PC-9 (cell line): ENCODE data around the gene RIOK2. TPM values are rescaled to one million over a fixed set of nuclear protein-coding genes. Genes with fewer than 3 reads are reported as not detected.

Experiments used
- BruUV-seq: library from RNA; stranded (reverse); fragments of 400-500 nt; replicated peaks from 2 replicates; lab custom pipeline; 2021; lab: Mats Ljungman, UMichigan
- CTCF ChIA-PET: fragments of 300-600 bp; sonication (Branson Sonifier 250); formaldehyde crosslinking; loops from one replicate; lab custom pipeline; 2022; ENCODE audit warnings: antibody characterized with exemption; lab: Charles Lee
- POLR2A ChIA-PET: fragments of 300-600 bp; sonication (Branson Sonifier 250); formaldehyde crosslinking; loops from one replicate; lab custom pipeline; 2022; ENCODE audit warnings: antibody characterized with exemption; ENCODE audit not compliant: unreplicated experiment; lab: Charles Lee
- DNase-seq, 2 experiments: peaks; one replicate each; pipeline versions ENCODE4 v3.0.0 to v3.0.0-alpha.2; 2015 to 2022; ENCODE audit warnings: mixed read lengths in 1 of 2
- H2AFZ ChIP-seq: fragments of 200-600 bp; sonication (generic); 2 replicates; pipeline ENCODE4 v1.8.1; 2017; ENCODE audit warnings: antibody characterized with exemption
- H3F3A ChIP-seq: fragments of 200-600 bp; sonication (generic); 2 replicates; pipeline ENCODE4 v1.8.1; 2017; ENCODE audit warnings: antibody characterized with exemption, mild to moderate bottlenecking, low read depth; ENCODE audit not compliant: insufficient read depth
- H3K27ac ChIP-seq: fragments of 200-600 bp; sonication (generic); 2 replicates; pipeline ENCODE4 v1.6.1; 2016; ENCODE audit warnings: mixed run types
- H3K27me3 ChIP-seq: fragments of 200-600 bp; sonication (generic); 2 replicates; pipeline ENCODE4 v1.6.1; 2016; ENCODE audit warnings: low read depth, mixed run types; ENCODE audit not compliant: insufficient read depth
- H3K36me3 ChIP-seq: fragments of 200-600 bp; sonication (generic); 2 replicates; pipeline ENCODE4 v1.6.1; 2016; ENCODE audit warnings: low read depth, mixed run types
- H3K4me1 ChIP-seq: fragments of 200-600 bp; sonication (generic); replicated peaks from 2 replicates; pipeline ENCODE4 v1.6.1; 2016; ENCODE audit warnings: mixed run types; ENCODE audit not compliant: insufficient read depth
- H3K4me2 ChIP-seq: fragments of 200-600 bp; sonication (generic); 2 replicates; pipeline ENCODE4 v1.6.1; 2017; ENCODE audit warnings: mixed run types
- H3K4me3 ChIP-seq: fragments of 200-600 bp; sonication (generic); 2 replicates; pipeline ENCODE4 v1.6.1; 2016; ENCODE audit warnings: mixed run types
- H3K79me2 ChIP-seq: fragments of 200-600 bp; sonication (generic); 2 replicates; pipeline ENCODE4 v1.6.1; 2017; ENCODE audit warnings: low read depth, mixed run types
- H3K9me2 ChIP-seq: fragments of 200-600 bp; sonication (generic); 2 replicates; pipeline ENCODE4 v1.8.1; 2017; ENCODE audit warnings: mild to moderate bottlenecking; ENCODE audit not compliant: insufficient read depth
- H3K9me3 ChIP-seq: fragments of 200-600 bp; sonication (generic); 2 replicates; pipeline ENCODE4 v1.8.1; 2016; ENCODE audit warnings: low read depth; ENCODE audit not compliant: insufficient read depth
- H4K20me1 ChIP-seq: fragments of 200-600 bp; sonication (generic); 2 replicates; pipeline ENCODE4 v1.8.1; 2017; ENCODE audit not compliant: insufficient read depth
- CTCF ChIP-seq: fragments of 200-600 bp; sonication (generic); conservative IDR thresholded peaks from 2 replicates; pipeline ENCODE4 v1.6.1; 2017; ENCODE audit warnings: mixed run types, antibody characterized with exemption, mild to moderate bottlenecking, moderate library complexity
- EZH2 ChIP-seq: fragments of 200-600 bp; sonication (generic); IDR thresholded peaks from 2 replicates; pipeline ENCODE4 v1.8.0; 2017; ENCODE audit warnings: antibody characterized with exemption, low read depth
- intact Hi-C: fragments of 100-400 bp; cut with micrococcal nuclease; formaldehyde crosslinking; loops from one replicate; pipeline ENCODE4 v1.10.0; 2022; ENCODE audit not compliant: unreplicated experiment
- total RNA-seq: library from RNA; stranded (reverse); gene quantifications from 2 replicates; pipeline ENCODE4 v1.2.3, GENCODE V29; 2021

RIOK2 gene
- total RNA-seq, 1 experiment from 2014 or later, result 18.4 TPM

- H3K27ac ChIP-seq, result no peak overlapping the region
- no peaks in the 10 kb centered on the region for H3F3A ChIP-seq
- no peaks in the 10 kb centered on the region for H3K36me3 ChIP-seq
- no peak for DNase-seq
- CTCF ChIA-PET, result no interaction called here
- POLR2A ChIA-PET, result no interaction called here
- H3K4me1 ChIP-seq, result no peaks in the 10 kb centered on the region
- H4K20me1 ChIP-seq, result no peaks in the 10 kb centered on the region
- TF ChIP-seq CTCF, result no peak
- no peak for TF ChIP-seq EZH2
- no peaks in the 10 kb centered on the region for H3K27me3 ChIP-seq
- no peak overlapping the region for H2AFZ ChIP-seq
- H3K79me2 ChIP-seq, result no peaks in the 10 kb centered on the region
- no peaks in the 10 kb centered on the region; the same call in 1 of the 2 replicates for H3K9me2 ChIP-seq
- no TSS peak for BruUV-seq
- intact Hi-C loops, result no loop called here
- no peak overlapping the region for H3K4me3 ChIP-seq
- 0 out of 2 replicates have a peak, but pooled peaks cover 2% of the 10 kb centered on the region for H3K9me3 ChIP-seq
- no peak overlapping the region for H3K4me2 ChIP-seq
Observed at GRCh38 chr5:97131139-97131710, 51.8 kb downstream of the RIOK2 start.

- POLR2A ChIA-PET, result no interaction called here
- DNase-seq, result no peak
- no peak overlapping the region for H3K4me2 ChIP-seq
- no TSS peak for BruUV-seq
- H3K27ac ChIP-seq, result no peak overlapping the region
- TF ChIP-seq CTCF, result no peak
- no peak for TF ChIP-seq EZH2
- H3K9me3 ChIP-seq, result 0 out of 2 replicates have a peak, but pooled peaks cover 2% of the 10 kb centered on the region
- no peaks in the 10 kb centered on the region for H3K27me3 ChIP-seq
- H3K36me3 ChIP-seq, result no peaks in the 10 kb centered on the region
- no peaks in the 10 kb centered on the region; the same call in 1 of the 2 replicates for H3K9me2 ChIP-seq
- CTCF ChIA-PET, result no interaction called here
- peaks cover 15% of the 10 kb centered on the region for H3K4me1 ChIP-seq
- H2AFZ ChIP-seq, result no peak overlapping the region
- H4K20me1 ChIP-seq, result no peaks in the 10 kb centered on the region
- no peak overlapping the region for H3K4me3 ChIP-seq
- H3F3A ChIP-seq, result no peaks in the 10 kb centered on the region
- intact Hi-C loops, result no loop called here
- H3K79me2 ChIP-seq, result no peaks in the 10 kb centered on the region
Observed at GRCh38 chr5:97127727-97128126, 55.3 kb downstream of the RIOK2 start.

GRCh38 chr5:97125125-97125683, 57.8 kb downstream of the RIOK2 start:
- Histone ChIP-seq H3K27ac (no peak overlapping the region), H4K20me1 (no peaks in the 10 kb centered on the region), H3K4me3 (no peak overlapping the region), H3K27me3 (no peaks in the 10 kb centered on the region), H3F3A (no peaks in the 10 kb centered on the region), H3K4me1 (peaks cover 15% of the 10 kb centered on the region), H3K79me2 (no peaks in the 10 kb centered on the region), H3K9me2 (no peaks in the 10 kb centered on the region; the same call in 1 of the 2 replicates), H3K4me2 (no peak overlapping the region), H3K9me3 (0 out of 2 replicates have a peak, but pooled peaks cover 2% of the 10 kb centered on the region), H2AFZ (no peak overlapping the region), H3K36me3 (no peaks in the 10 kb centered on the region)
- POLR2A ChIA-PET, result no interaction called here
- intact Hi-C loops, result no loop called here
- TF ChIP-seq CTCF, result no peak
- TF ChIP-seq EZH2, result no peak
- CTCF ChIA-PET, result no interaction called here
- DNase-seq, result no peak
- BruUV-seq, result no TSS peak
